ENCODE results near the gene C4B. TPM values are rescaled to one million over a fixed set of nuclear protein-coding genes. Genes with fewer than 3 reads are reported as not detected.
"Not testable (repeated sequence)": the region's sequence is repeated elsewhere in the genome, so short reads cannot be mapped to it uniquely, and the experiment has no call there.

C4B gene
- total and polyA plus RNA-seq, 2 donors (not counting 1 experiment from before 2014, with no cell fraction given) = 4.7 to 7.4 TPM

DNA sequence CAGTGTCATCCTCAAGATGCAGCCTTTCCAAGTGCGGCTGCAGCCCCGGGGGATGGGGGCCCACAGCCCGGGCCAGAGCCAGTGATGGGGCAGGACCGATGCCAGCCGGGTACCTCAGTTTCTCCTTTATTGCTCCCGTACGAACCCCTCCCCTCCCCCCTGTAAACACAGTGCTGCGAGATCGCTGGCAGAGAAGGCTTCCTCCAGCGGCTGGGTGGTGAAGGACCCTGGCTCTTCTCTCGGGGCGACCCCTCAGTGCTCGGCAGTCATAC, 26.4 kb downstream of the C4B start:
- H3K27me3 ChIP-seq (replicated peaks in 1 of 4; ENCODE audit: control extremely low read depth in 1 of 4, control insufficient read depth in 3 of 4, insufficient read depth in 4 of 4, low read length in 3 of 4); H3K4me2 ChIP-seq (replicated peaks; ENCODE audit: low read depth, low read length, poor library complexity, severe bottlenecking); H3K79me2 ChIP-seq (ENCODE audit: control insufficient read depth, insufficient read depth, low read length); H3K4me1 ChIP-seq (ENCODE audit: control insufficient read depth in 2 of 2, insufficient read depth in 2 of 2, low read length in 2 of 2); POLR2A ChIA-PET; H3K9me3 Mint-ChIP-seq (ENCODE audit: insufficient read depth); H3K4me3 Mint-ChIP-seq; H2AFZ ChIP-seq (ENCODE audit: insufficient read depth, low read depth, low read length, poor library complexity, severe bottlenecking); ATAC-seq (ENCODE audit: low read depth); H3K27me3 Mint-ChIP-seq; H3K27ac ChIP-seq (ENCODE audit: low read length in 2 of 2); H3K27ac Mint-ChIP-seq; H3K4me1 Mint-ChIP-seq; H3K4me3 ChIP-seq (ENCODE audit: control extremely low read depth in 1 of 5, extremely low read depth in 1 of 5, insufficient read depth in 1 of 5, low read depth in 2 of 5, low read length in 4 of 5); CTCF ChIA-PET; H3K36me3 ChIP-seq (replicated peaks in 1 of 2; ENCODE audit: control extremely low read depth in 1 of 2, control insufficient read depth in 1 of 2, extremely low read depth in 1 of 2, insufficient read depth in 2 of 2, low read length in 1 of 2); H3K9ac ChIP-seq (ENCODE audit: low read length); H3K9me3 ChIP-seq (ENCODE audit: control extremely low read depth in 1 of 3, control insufficient read depth in 2 of 3, insufficient read depth in 1 of 3, low read length in 2 of 3); DNase-seq; H4K20me1 ChIP-seq (ENCODE audit: control insufficient read depth, insufficient read depth, low read length, poor library complexity, severe bottlenecking): not testable (repeated sequence)
- intact Hi-C loops (cut with micrococcal nuclease) = loop anchor here (10.0 kb wide), 2 partner anchors 114 to 754 kb away; partner anchors contain the start of genes PPT2 and PRRT1
- WGBS (ENCODE audit: insufficient coverage) = no CpG with 5 or more reads among the region's 13 CpGs

DNA sequence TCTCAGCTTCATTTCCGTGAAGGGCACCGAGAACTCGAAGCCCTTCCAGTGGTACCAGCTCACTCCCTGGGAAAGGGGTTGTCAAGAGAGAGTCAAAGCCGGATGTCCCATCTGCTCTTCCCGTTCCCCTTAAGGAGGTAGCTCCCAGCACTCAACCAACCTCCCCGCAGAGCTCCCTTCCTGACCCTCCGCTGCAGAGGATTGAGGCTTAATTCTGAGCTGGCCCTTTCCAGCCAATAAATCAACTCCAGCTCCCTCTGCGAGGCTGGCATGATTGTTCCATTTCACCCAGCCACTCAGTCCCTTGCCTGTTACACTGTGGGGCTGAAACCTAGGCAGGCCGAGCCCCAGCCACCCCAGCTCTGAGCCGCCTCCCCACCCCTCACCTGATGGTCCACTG, 26.8 kb downstream of the C4B start:
- H3K79me2 ChIP-seq (ENCODE audit: control insufficient read depth, insufficient read depth, low read length); ATAC-seq (ENCODE audit: low read depth); H4K20me1 ChIP-seq (ENCODE audit: control insufficient read depth, insufficient read depth, low read length, poor library complexity, severe bottlenecking); H3K4me3 Mint-ChIP-seq; H3K36me3 ChIP-seq (replicated peaks in 1 of 2; ENCODE audit: control extremely low read depth in 1 of 2, control insufficient read depth in 1 of 2, extremely low read depth in 1 of 2, insufficient read depth in 2 of 2, low read length in 1 of 2); CTCF ChIA-PET; H3K9me3 ChIP-seq (ENCODE audit: control extremely low read depth in 1 of 3, control insufficient read depth in 2 of 3, insufficient read depth in 1 of 3, low read length in 2 of 3); H3K27ac ChIP-seq (ENCODE audit: low read length in 2 of 2); H3K27me3 ChIP-seq (replicated peaks in 1 of 4; ENCODE audit: control extremely low read depth in 1 of 4, control insufficient read depth in 3 of 4, insufficient read depth in 4 of 4, low read length in 3 of 4); H3K4me2 ChIP-seq (replicated peaks; ENCODE audit: low read depth, low read length, poor library complexity, severe bottlenecking); H3K27me3 Mint-ChIP-seq; H3K4me1 ChIP-seq (ENCODE audit: control insufficient read depth in 2 of 2, insufficient read depth in 2 of 2, low read length in 2 of 2); H3K27ac Mint-ChIP-seq; H3K9ac ChIP-seq (ENCODE audit: low read length); H2AFZ ChIP-seq (ENCODE audit: insufficient read depth, low read depth, low read length, poor library complexity, severe bottlenecking); H3K4me1 Mint-ChIP-seq; DNase-seq; H3K9me3 Mint-ChIP-seq (ENCODE audit: insufficient read depth); POLR2A ChIA-PET; H3K4me3 ChIP-seq (ENCODE audit: control extremely low read depth in 1 of 5, extremely low read depth in 1 of 5, insufficient read depth in 1 of 5, low read depth in 2 of 5, low read length in 4 of 5): not testable (repeated sequence)
- WGBS (ENCODE audit: insufficient coverage) = no CpG with 5 or more reads among the region's 10 CpGs
- intact Hi-C loops (cut with micrococcal nuclease) = loop anchor here (10.0 kb wide), 2 partner anchors 113 to 753 kb away; partner anchors contain the start of genes PPT2 and PRRT1

GRCh38 chr6:32042276-32042675, 27.7 kb downstream of the C4B start:
- intact Hi-C loops (cut with micrococcal nuclease) = loop anchor here (10.0 kb wide), 2 partner anchors 113 to 753 kb away; partner anchors contain the start of genes PPT2 and PRRT1
- H3K4me3 Mint-ChIP-seq; H3K27me3 ChIP-seq (replicated peaks in 1 of 4; ENCODE audit: control extremely low read depth in 1 of 4, control insufficient read depth in 3 of 4, insufficient read depth in 4 of 4, low read length in 3 of 4); H3K4me1 ChIP-seq (ENCODE audit: control insufficient read depth in 2 of 2, insufficient read depth in 2 of 2, low read length in 2 of 2); H3K4me1 Mint-ChIP-seq; H3K4me3 ChIP-seq (ENCODE audit: control extremely low read depth in 1 of 5, extremely low read depth in 1 of 5, insufficient read depth in 1 of 5, low read depth in 2 of 5, low read length in 4 of 5); H2AFZ ChIP-seq (ENCODE audit: insufficient read depth, low read depth, low read length, poor library complexity, severe bottlenecking); H3K36me3 ChIP-seq (replicated peaks in 1 of 2; ENCODE audit: control extremely low read depth in 1 of 2, control insufficient read depth in 1 of 2, extremely low read depth in 1 of 2, insufficient read depth in 2 of 2, low read length in 1 of 2); H4K20me1 ChIP-seq (ENCODE audit: control insufficient read depth, insufficient read depth, low read length, poor library complexity, severe bottlenecking); H3K27me3 Mint-ChIP-seq; H3K9me3 Mint-ChIP-seq (ENCODE audit: insufficient read depth); POLR2A ChIA-PET; H3K27ac ChIP-seq (ENCODE audit: low read length in 2 of 2); DNase-seq; H3K27ac Mint-ChIP-seq; H3K79me2 ChIP-seq (ENCODE audit: control insufficient read depth, insufficient read depth, low read length); ATAC-seq (ENCODE audit: low read depth); H3K9me3 ChIP-seq (ENCODE audit: control extremely low read depth in 1 of 3, control insufficient read depth in 2 of 3, insufficient read depth in 1 of 3, low read length in 2 of 3); H3K4me2 ChIP-seq (replicated peaks; ENCODE audit: low read depth, low read length, poor library complexity, severe bottlenecking); CTCF ChIA-PET; H3K9ac ChIP-seq (ENCODE audit: low read length): not testable (repeated sequence)
- WGBS (ENCODE audit: insufficient coverage) = 90% methylated on average over 3 of the region's 15 CpGs

- H4K20me1 ChIP-seq (ENCODE audit: control insufficient read depth, insufficient read depth, low read length, poor library complexity, severe bottlenecking); POLR2A ChIA-PET; H2AFZ ChIP-seq (ENCODE audit: insufficient read depth, low read depth, low read length, poor library complexity, severe bottlenecking); H3K4me3 ChIP-seq (ENCODE audit: control extremely low read depth in 1 of 5, extremely low read depth in 1 of 5, insufficient read depth in 1 of 5, low read depth in 2 of 5, low read length in 4 of 5); CTCF ChIA-PET; H3K9ac ChIP-seq (ENCODE audit: low read length); H3K27me3 ChIP-seq (replicated peaks in 1 of 4; ENCODE audit: control extremely low read depth in 1 of 4, control insufficient read depth in 3 of 4, insufficient read depth in 4 of 4, low read length in 3 of 4); DNase-seq; H3K36me3 ChIP-seq (replicated peaks in 1 of 2; ENCODE audit: control extremely low read depth in 1 of 2, control insufficient read depth in 1 of 2, extremely low read depth in 1 of 2, insufficient read depth in 2 of 2, low read length in 1 of 2); H3K27me3 Mint-ChIP-seq; H3K27ac Mint-ChIP-seq; H3K9me3 Mint-ChIP-seq (ENCODE audit: insufficient read depth); H3K4me2 ChIP-seq (replicated peaks; ENCODE audit: low read depth, low read length, poor library complexity, severe bottlenecking); H3K4me1 Mint-ChIP-seq; H3K27ac ChIP-seq (ENCODE audit: low read length in 2 of 2); H3K4me1 ChIP-seq (ENCODE audit: control insufficient read depth in 2 of 2, insufficient read depth in 2 of 2, low read length in 2 of 2); H3K9me3 ChIP-seq (ENCODE audit: control extremely low read depth in 1 of 3, control insufficient read depth in 2 of 3, insufficient read depth in 1 of 3, low read length in 2 of 3); H3K79me2 ChIP-seq (ENCODE audit: control insufficient read depth, insufficient read depth, low read length); H3K4me3 Mint-ChIP-seq; ATAC-seq (ENCODE audit: low read depth): not testable (repeated sequence)
- WGBS (ENCODE audit: insufficient coverage) = 82% methylated on average over 10 of the region's 31 CpGs
- intact Hi-C loops (cut with micrococcal nuclease) = loop anchor here (10.0 kb wide), 2 partner anchors 111 to 751 kb away; partner anchors contain the start of genes PPT2 and PRRT1
Measured at GRCh38 chr6:32043589-32044380, 29.2 kb downstream of the C4B start.
